Esophagus (tissue), 2 donors: ENCODE results near the gene BANK1. TPM values are rescaled to one million over a fixed set of nuclear protein-coding genes. Genes with fewer than 3 reads are reported as not detected.

Source experiments
- H3K27ac ChIP-seq, 2 donors: one replicate each; pipeline ENCODE4 v1.5.1; 2013; ENCODE audit warnings: low read depth in 2 of 2, mild to moderate bottlenecking in 2 of 2, inconsistent platforms in 1 of 2, low read length in 1 of 2, moderate library complexity in 1 of 2
- H3K27me3 ChIP-seq, 2 donors: one replicate each; pipeline ENCODE4 v1.6.1; 2013; ENCODE audit warnings: low read length in 2 of 2, control low read depth in 1 of 2, mild to moderate bottlenecking in 1 of 2; ENCODE audit not compliant: insufficient read depth in 2 of 2, control insufficient read depth in 1 of 2
- H3K36me3 ChIP-seq, 2 donors: one replicate each; pipeline ENCODE4 v1.6.1; 2013; ENCODE audit warnings: low read length in 1 of 2; ENCODE audit not compliant: control insufficient read depth in 2 of 2, insufficient read depth in 2 of 2
- H3K4me1 ChIP-seq, 2 donors: one replicate each; pipeline ENCODE4 v1.6.1; 2013; ENCODE audit warnings: low read length in 1 of 2; ENCODE audit not compliant: control insufficient read depth in 2 of 2, insufficient read depth in 2 of 2
- H3K4me3 ChIP-seq, 2 donors: one replicate each; pipeline ENCODE4 v1.5.1; 2013; ENCODE audit warnings: low read length in 2 of 2, mild to moderate bottlenecking in 2 of 2, low read depth in 1 of 2, moderate library complexity in 1 of 2
- H3K9me3 ChIP-seq, 2 donors: one replicate each; pipeline ENCODE4 v1.6.1; 2013; ENCODE audit warnings: mild to moderate bottlenecking in 2 of 2, low read depth in 1 of 2, low read length in 1 of 2, moderate library complexity in 1 of 2; ENCODE audit not compliant: control insufficient read depth in 2 of 2, insufficient read depth in 1 of 2
- WGBS, 2 donors: extraction: QIAGEN DNeasy Blood & Tissue Kit; methylation state at CpG; one replicate each; pipeline ENCODE4 v1.1.7; 2013; 5-methylcytosine and 5-hydroxymethylcytosine counted together
- polyA plus RNA-seq, 2 donors: library from polyadenylated mRNA; stranded (reverse); fragments of 200-250 nt; gene quantifications; one replicate each; pipeline ENCODE4 v1.2.3, GENCODE V29; 2013
- donor health status: healthy with polysubstance abuse.
- donor health status: Bipolar disorder and iron deficiency.

BANK1 gene
- polyA plus RNA-seq, 2 donors = 0.16 to 0.39 TPM

DNA sequence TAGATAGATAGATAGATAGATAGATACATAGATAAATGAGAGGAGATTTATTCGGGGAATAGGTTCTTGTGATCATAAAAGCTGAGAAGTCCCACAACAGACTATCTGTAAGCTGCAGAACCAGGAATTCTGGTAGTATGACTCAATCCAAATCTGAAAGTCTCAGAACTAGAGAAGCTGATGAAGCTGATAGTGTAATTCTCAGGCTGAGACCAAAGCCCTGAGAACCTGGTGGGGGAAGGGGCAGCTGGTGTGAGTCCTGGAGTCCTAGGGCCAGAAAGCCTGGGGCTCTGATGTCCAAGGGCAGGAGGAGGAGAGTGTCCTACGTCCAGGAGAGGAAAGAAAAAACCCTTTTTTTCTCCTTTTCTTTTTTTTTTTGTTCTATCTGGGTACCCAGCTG, 8.0 kb upstream of the BANK1 start:
- H3K4me1 ChIP-seq = no peaks in the 10 kb centered on the region
- WGBS, 2 donors = 48 to 70% methylated on average over 2 of the region's 2 CpGs
- H3K27ac ChIP-seq = no peak overlapping the region
- H3K27me3 ChIP-seq = no peaks in the 10 kb centered on the region
- H3K9me3 ChIP-seq = peaks cover 0 to 3% of the 10 kb centered on the region in 2 donors
- no peak overlapping the region for H3K4me3 ChIP-seq
- H3K36me3 ChIP-seq = no peaks in the 10 kb centered on the region

- no peak overlapping the region for H3K27ac ChIP-seq
- H3K4me1 ChIP-seq = no peaks in the 10 kb centered on the region
- no peaks in the 10 kb centered on the region for H3K36me3 ChIP-seq
- H3K4me3 ChIP-seq = no peak overlapping the region
- 80 to 83% methylated on average over 1 of the region's 1 CpG for WGBS, 2 donors
- H3K27me3 ChIP-seq = no peaks in the 10 kb centered on the region
- no peaks in the 10 kb centered on the region for H3K9me3 ChIP-seq
These were observed 5.6 kb upstream of the BANK1 start for GRCh38 chr4:101784957-101785356.

GRCh38 chr4:101785486-101785885, 5.0 kb upstream of the BANK1 start:
- H3K4me3 ChIP-seq = no peak overlapping the region
- no peaks in the 10 kb centered on the region for H3K4me1 ChIP-seq
- no peak overlapping the region for H3K27ac ChIP-seq
- H3K27me3 ChIP-seq = no peaks in the 10 kb centered on the region
- H3K36me3 ChIP-seq = no peaks in the 10 kb centered on the region
- H3K9me3 ChIP-seq = no peaks in the 10 kb centered on the region
- 63 to 79% methylated on average over 1 of the region's 1 CpG for WGBS, 2 donors

- WGBS, 2 donors = 86 to 90% methylated on average over 4 of the region's 4 CpGs
- no peak overlapping the region for H3K4me3 ChIP-seq
- peaks cover 0 to 4% of the 10 kb centered on the region in 2 donors for H3K4me1 ChIP-seq
- H3K36me3 ChIP-seq = no peaks in the 10 kb centered on the region
- no peaks in the 10 kb centered on the region for H3K9me3 ChIP-seq
- no peak overlapping the region for H3K27ac ChIP-seq
- no peaks in the 10 kb centered on the region for H3K27me3 ChIP-seq
These were observed 2.7 kb upstream of the BANK1 start for GRCh38 chr4:101787701-101788316.

DNA sequence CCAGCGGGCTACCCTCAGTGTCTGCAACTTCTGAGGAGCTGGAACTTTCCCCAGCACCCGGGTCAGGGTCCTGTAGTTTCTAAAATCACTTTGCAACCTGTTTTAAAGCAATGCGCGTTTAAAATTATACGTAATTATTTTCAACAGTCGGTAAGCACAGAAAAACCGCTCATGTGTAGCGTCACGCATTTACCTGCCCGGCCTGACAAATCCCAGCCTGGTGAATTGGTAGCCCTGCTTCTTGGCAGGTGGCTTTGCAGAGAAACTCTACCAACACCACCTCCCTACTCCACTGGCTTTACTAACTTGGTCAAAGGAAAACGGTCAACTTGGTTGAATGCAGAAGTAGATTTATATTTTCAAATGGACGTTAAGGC, 640 bp downstream of the BANK1 start:
- H3K27me3 ChIP-seq = no peaks in the 10 kb centered on the region
- 25 to 41% methylated on average over 12 of the region's 12 CpGs for WGBS, 2 donors
- no peaks in the 10 kb centered on the region for H3K36me3 ChIP-seq
- H3K4me3 ChIP-seq = peak overlapping the region in 1 of 2 donors; percentile 45
- H3K27ac ChIP-seq = no peak overlapping the region
- H3K9me3 ChIP-seq = no peaks in the 10 kb centered on the region
- H3K4me1 ChIP-seq = peaks cover 0 to 4% of the 10 kb centered on the region in 2 donors

- H3K9me3 ChIP-seq = no peaks in the 10 kb centered on the region
- H3K27me3 ChIP-seq = no peaks in the 10 kb centered on the region
- H3K4me3 ChIP-seq = no peak overlapping the region
- 60 to 63% methylated on average over 4 of the region's 4 CpGs for WGBS, 2 donors
- H3K4me1 ChIP-seq = peaks cover 0 to 4% of the 10 kb centered on the region in 2 donors
- no peaks in the 10 kb centered on the region for H3K36me3 ChIP-seq
- H3K27ac ChIP-seq = no peak overlapping the region
These were observed 1.6 kb downstream of the BANK1 start for GRCh38 chr4:101792056-101792590.

- H3K36me3 ChIP-seq = no peaks in the 10 kb centered on the region
- H3K4me1 ChIP-seq = peaks cover 0 to 4% of the 10 kb centered on the region in 2 donors
These were observed 2.9 kb downstream of the BANK1 start for GRCh38 chr4:101793397-101793796.

DNA sequence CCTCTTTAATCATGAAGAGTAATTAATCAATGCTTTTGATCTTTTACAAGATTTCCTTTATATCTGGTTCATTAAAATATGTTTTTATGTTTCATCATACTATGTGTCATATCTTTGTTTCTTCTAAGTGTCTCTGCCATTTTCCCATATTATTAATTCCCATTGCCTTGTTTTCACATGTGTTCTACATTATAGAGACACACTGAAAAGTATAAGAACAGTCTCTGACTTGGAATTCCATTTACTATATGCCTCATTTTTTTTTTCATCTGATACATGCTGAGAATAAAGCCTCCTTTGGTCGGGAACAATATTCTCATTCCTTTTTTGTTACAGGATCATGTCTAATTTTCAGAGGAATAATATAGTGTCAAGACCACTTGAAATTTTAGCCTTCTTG, 4.3 kb downstream of the BANK1 start:
- no peak overlapping the region for H3K27ac ChIP-seq
- WGBS, 2 donors = 78 to 84% methylated on average over 1 of the region's 1 CpG
- no peaks in the 10 kb centered on the region for H3K9me3 ChIP-seq
- H3K27me3 ChIP-seq = peaks cover 0 to 2% of the 10 kb centered on the region in 2 donors
- no peaks in the 10 kb centered on the region for H3K36me3 ChIP-seq
- peaks cover 0 to 4% of the 10 kb centered on the region in 2 donors for H3K4me1 ChIP-seq
- no peak overlapping the region for H3K4me3 ChIP-seq

More at GRCh38 chr4:101793397-101793796, 2.9 kb downstream of the BANK1 start:
- Histone ChIP-seq H3K27ac (no peak overlapping the region), H3K9me3 (no peaks in the 10 kb centered on the region), H3K27me3 (peaks cover 0 to 2% of the 10 kb centered on the region in 2 donors), H3K4me3 (no peak overlapping the region)

GRCh38 chr4:101795704-101796103, 5.2 kb downstream of the BANK1 start:
- H3K4me3 ChIP-seq = no peak overlapping the region
- peaks cover 0 to 2% of the 10 kb centered on the region in 2 donors for H3K27me3 ChIP-seq
- H3K36me3 ChIP-seq = no peaks in the 10 kb centered on the region
- H3K27ac ChIP-seq = no peak overlapping the region
- no peaks in the 10 kb centered on the region for H3K9me3 ChIP-seq
- peaks cover 0 to 3% of the 10 kb centered on the region in 2 donors for H3K4me1 ChIP-seq

DNA sequence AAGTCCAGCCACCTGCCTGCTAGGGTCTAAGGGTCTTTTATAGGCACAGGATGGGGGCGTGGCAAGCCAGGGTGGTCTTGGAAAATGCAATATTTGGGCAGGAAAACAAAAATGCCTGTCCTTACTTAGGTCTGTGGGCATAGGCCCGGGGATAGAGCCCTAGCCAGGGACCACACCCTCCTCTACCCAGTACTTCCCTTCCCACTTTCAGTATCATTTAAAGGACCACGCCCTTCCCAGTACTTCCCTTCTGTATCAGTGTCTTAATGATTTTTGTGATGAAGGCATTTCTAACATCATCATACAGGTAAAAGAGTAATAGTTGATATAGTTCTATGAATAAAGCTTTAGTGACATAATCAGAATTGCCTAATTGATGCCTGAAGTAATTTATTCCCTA, 11.4 kb downstream of the BANK1 start:
- Histone ChIP-seq H3K4me3 (no peak overlapping the region), H3K27ac (no peak overlapping the region), H3K36me3 (no peaks in the 10 kb centered on the region), H3K9me3 (no peaks in the 10 kb centered on the region), H3K4me1 (no peaks in the 10 kb centered on the region), H3K27me3 (peaks cover 0 to 2% of the 10 kb centered on the region in 2 donors)
- WGBS, 2 donors = 61 to 70% methylated on average over 3 of the region's 3 CpGs
